HT1080 (cell line): Measurements from ENCODE around the gene TIAM1. TPM values are rescaled to one million over a fixed set of nuclear protein-coding genes. Genes with fewer than 3 reads are reported as not detected.

Experiments
- DNase-seq: peaks from one replicate; pipeline ENCODE4 v3.0.0-alpha.2; 2015; ENCODE audit warnings: low read depth
- polyA plus RNA-seq, 2 experiments: library from polyadenylated mRNA; depleted of rRNA; stranded (reverse); fragments of >200 nt; gene quantifications; 2 replicates each; pipeline ENCODE4 v1.2.3, GENCODE V29; 2015
- total RNA-seq: library from RNA; depleted of rRNA; stranded (reverse); fragments of >200 nt; shearing (Covaris generic); gene quantifications from 2 replicates; pipeline ENCODE4 v1.2.3, GENCODE V29; 2014; rRNA removed

Gene TIAM1
- total RNA-seq: 1.3 and 3.5 TPM in 2 replicates
- 6.1 and 7.2 TPM in 2 replicates for polyA plus RNA-seq (2015; cell fraction: cytosol; rRNA removed)
- polyA plus RNA-seq (2015; cell fraction: nucleus; rRNA removed): 16.9 and 17.0 TPM in 2 replicates

- peak; percentile 48 for DNase-seq
Observed at GRCh38 chr21:31343680-31344480, at the start of gene TIAM1. Gene TIAM1 (minus strand): TSS chr21:31344261. CDS start chr21:31266972, 77,289 bp downstream.

GRCh38 chr21:31387560-31388186 lies 43.6 kb upstream of the TIAM1 start:
- no peak for DNase-seq

- no peak for DNase-seq
Observed at GRCh38 chr21:31386006-31386405, 41.9 kb upstream of the TIAM1 start.

GRCh38 chr21:31383770-31384169 lies 39.7 kb upstream of the TIAM1 start:
- no peak for DNase-seq

- DNase-seq: no peak
Observed at GRCh38 chr21:31382060-31382459, 38.0 kb upstream of the TIAM1 start.

- DNase-seq: no peak
Observed at GRCh38 chr21:31376301-31376700, 32.2 kb upstream of the TIAM1 start.

GRCh38 chr21:31374395-31374794 lies 30.3 kb upstream of the TIAM1 start:
- no peak for DNase-seq

- no peak for DNase-seq
Observed at GRCh38 chr21:31372471-31372765, 28.4 kb upstream of the TIAM1 start.

- DNase-seq: no peak
Observed at GRCh38 chr21:31371715-31372470, 27.8 kb upstream of the TIAM1 start.

GRCh38 chr21:31370893-31371544 lies 27.0 kb upstream of the TIAM1 start:
- DNase-seq: no peak

- no peak for DNase-seq
Observed at GRCh38 chr21:31370281-31370892, 26.3 kb upstream of the TIAM1 start.

- no peak for DNase-seq
Observed at GRCh38 chr21:31368361-31368760, 24.3 kb upstream of the TIAM1 start.

GRCh38 chr21:31367801-31368200 lies 23.7 kb upstream of the TIAM1 start:
- DNase-seq: no peak

GRCh38 chr21:31366825-31367224 lies 22.8 kb upstream of the TIAM1 start:
- peak; percentile 93 for DNase-seq

GRCh38 chr21:31364253-31364945 lies 20.3 kb upstream of the TIAM1 start:
- DNase-seq: no peak

GRCh38 chr21:31363720-31364119 lies 19.7 kb upstream of the TIAM1 start:
- DNase-seq: peak; percentile 19

- no peak for DNase-seq
Observed at GRCh38 chr21:31360717-31361116, 16.7 kb upstream of the TIAM1 start.

- no peak for DNase-seq
Observed at GRCh38 chr21:31358158-31358557, 14.1 kb upstream of the TIAM1 start.

- DNase-seq: no peak
Observed at GRCh38 chr21:31356440-31356839, 12.4 kb upstream of the TIAM1 start.

- peak; percentile 95 for DNase-seq
Observed at GRCh38 chr21:31354604-31355443, 10.8 kb upstream of the TIAM1 start.
